Measurements from ENCODE around the gene PER1. TPM values are rescaled to one million over a fixed set of nuclear protein-coding genes. Genes with fewer than 3 reads are reported as not detected.

PER1 gene
- total and polyA plus RNA-seq, 2 of the 8 experiments (the other 6 are each of a cell fraction or from before 2014, with no cell fraction given): 9.6 to 38.0 TPM

DNA sequence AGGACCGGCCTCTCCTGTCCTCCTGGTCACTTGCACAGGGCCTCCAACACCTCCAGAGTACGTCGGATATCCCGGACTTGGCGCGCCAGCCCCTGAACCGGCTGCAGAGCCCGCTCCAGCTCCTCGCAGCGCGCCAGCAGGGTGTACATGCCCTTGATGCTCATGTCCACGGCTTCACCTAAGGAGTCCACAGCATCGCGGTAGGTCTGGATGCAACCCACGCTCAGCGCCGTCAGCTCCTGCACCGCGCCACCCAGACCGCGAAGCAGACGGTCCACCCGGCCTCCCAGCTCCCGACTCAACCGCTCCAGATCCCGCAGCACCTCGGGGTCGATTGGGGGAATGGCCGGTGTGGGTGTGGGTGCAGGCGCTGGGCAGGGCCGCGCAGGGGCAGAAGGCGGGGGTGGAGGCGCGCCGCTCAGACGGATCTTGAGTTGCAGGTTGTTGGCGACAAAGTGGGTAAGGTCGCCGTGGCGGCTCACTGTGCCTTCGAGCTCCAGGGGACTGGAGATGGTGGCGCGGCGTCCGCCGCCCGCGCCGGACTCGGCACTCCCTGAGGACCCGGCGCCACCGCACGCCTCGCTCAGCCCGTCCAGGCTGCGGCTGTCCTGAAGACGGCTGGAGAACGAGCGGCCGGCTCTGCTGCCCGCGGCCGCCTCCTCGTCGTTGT, 37.0 kb upstream of the PER1 start:
- no peak overlapping the region for H3K27ac ChIP-seq (ENCODE audit: low read depth, low read length)
- no peaks in the 10 kb centered on the region for H3K79me1 ChIP-seq (ENCODE audit: low read depth, low read length)

More for the DNA sequence above, 37.0 kb upstream of the PER1 start:
- WGBS, 2 experiments (ENCODE audit: extremely low coverage in 1 of 2, insufficient coverage in 1 of 2, insufficient read length in 1 of 2, insufficient replicate concordance in 2 of 2, low coverage in 1 of 2, low lambda C conversion rate in 2 of 2, missing lambda C conversion rate in 1 of 2): 9% methylated on average over 53 of the region's 67 CpGs; no CpG with 5 or more reads in 1 of the 2 experiments
- Histone ChIP-seq H3K4me3 (ENCODE audit: extremely low read depth in 1 of 4, insufficient read depth in 2 of 4, low read depth in 3 of 4, low read length in 4 of 4) (peak overlapping the region; percentile 59 to 89 (median 78)), H3K4me2 (ENCODE audit: insufficient read depth in 1 of 2, low read depth in 2 of 2, low read length in 2 of 2) (peak overlapping the region; percentile 86 to 96), H3K18ac (ENCODE audit: extremely low read depth, low read length) (no peak overlapping the region), H3K56ac (replicated peaks; ENCODE audit: insufficient read length, low read depth, low read length) (no peak overlapping the region), H2BK120ac (replicated peaks; ENCODE audit: low read depth, low read length) (no peak overlapping the region), H4K20me1 (replicated peaks in 1 of 2; ENCODE audit: control insufficient read depth in 1 of 2, insufficient read depth in 2 of 2, low read length in 2 of 2) (peaks cover 2 to 6% of the 10 kb centered on the region in 2 experiments), H4K8ac (ENCODE audit: extremely low read depth, insufficient read depth, low read length) (no peak overlapping the region; the same call in none of the 2 replicates), H3K4ac (replicated peaks; ENCODE audit: insufficient read length, low read depth, low read length) (no peak overlapping the region), H3K14ac (ENCODE audit: insufficient read length) (no peak overlapping the region), H2BK20ac (ENCODE audit: low read length) (no peak overlapping the region), H2BK15ac (ENCODE audit: low read length) (no peak overlapping the region; the same call in 1 of the 2 replicates), H3K9ac (replicated peaks in 1 of 4; ENCODE audit: extremely low read depth in 1 of 4, low read depth in 3 of 4, low read length in 3 of 4) (peak overlapping the region in 3 of 4 experiments; percentile 13 to 66 (median 25); a peak in 4 of 7 replicates), H2AFZ (ENCODE audit: low read length) (no peak overlapping the region), H2AK5ac (ENCODE audit: low read depth, low read length) (no peak overlapping the region), H3K27me3 (replicated peaks in 1 of 4; ENCODE audit: control insufficient read depth in 3 of 4, extremely low read depth in 1 of 4, insufficient read depth in 3 of 4, low read length in 3 of 4) (peaks cover 2 to 17% (median 11%) of the 10 kb centered on the region in 4 experiments), H3K23ac (ENCODE audit: insufficient read length) (no peak overlapping the region), H3K9me3 (ENCODE audit: insufficient read depth in 2 of 2, low read depth in 1 of 2, low read length in 1 of 2) (no peaks in the 10 kb centered on the region), H3K4me1 (replicated peaks in 1 of 4; ENCODE audit: control insufficient read depth in 3 of 4, insufficient read depth in 4 of 4, low read length in 3 of 4) (peaks cover 4 to 21% (median 10%) of the 10 kb centered on the region in 4 experiments; a peak in 6 of 7 replicates), H3K36me3 (ENCODE audit: control insufficient read depth in 2 of 4, insufficient read depth in 4 of 4, low read length in 3 of 4) (no peaks in the 10 kb centered on the region), H3K79me2 (ENCODE audit: control insufficient read depth in 1 of 2, insufficient read depth in 2 of 2, low read length in 2 of 2) (no peaks in the 10 kb centered on the region), H4K5ac (ENCODE audit: insufficient read length, low read depth, low read length) (no peak overlapping the region), H4K91ac (replicated peaks; ENCODE audit: insufficient read length, low read length) (no peak overlapping the region), H3K23me2 (ENCODE audit: low read depth, low read length) (peaks cover 17% of the 10 kb centered on the region), H2BK5ac (ENCODE audit: low read depth, low read length) (peak overlapping the region; percentile 37; the same call in 1 of the 2 replicates), H2BK12ac (ENCODE audit: low read depth, low read length) (no peak overlapping the region)
- CTCF ChIA-PET (ENCODE audit: partially characterized antibody): interaction anchor here (0.9 to 3.7 kb wide), 11 partner anchors 10 to 110 kb away, joined by 3 to 26 read pairs (median 5); partner anchors contain the start of gene PFAS
- TF ChIP-seq HDAC2 (IDR thresholded peaks at IDR 0.05; ENCODE audit: borderline replicate concordance in 1 of 2, low read depth in 2 of 2, low read length in 2 of 2) (no peak), TCF12 (IDR thresholded peaks at IDR 0.05; ENCODE audit: low read depth, low read length) (no peak), SP4 (IDR thresholded peaks at IDR 0.05; ENCODE audit: low read length) (no peak), JUN (IDR thresholded peaks at IDR 0.05; ENCODE audit: low read depth, low read length) (no peak), BACH1 (IDR thresholded peaks at IDR 0.05; ENCODE audit: low read length) (no peak), POLR2AphosphoS5 (IDR thresholded peaks at IDR 0.05; ENCODE audit: low read depth, low read length) (no peak)
- DNase-seq (ENCODE audit: low read depth in 1 of 2, low spot score in 2 of 2) (peak in 1 of 2 experiments; percentile 54), FAIRE-seq (no peak)
- POLR2A ChIA-PET (ENCODE audit: partially characterized antibody): interaction anchor here (1.2 to 19.9 kb wide), 8 partner anchors 13 to 61 kb away, joined by 3 to 373 read pairs (median 12); partner anchors contain the start of genes AURKB and TMEM107

Measured in H1 (cell line).